MG63 (cell line): ENCODE results near the gene CCDC57. TPM values are rescaled to one million over a fixed set of nuclear protein-coding genes. Genes with fewer than 3 reads are reported as not detected.
"Not testable (repeated sequence)": the region's sequence is repeated elsewhere in the genome, so short reads cannot be mapped to it uniquely, and the experiment has no call there.

ENCODE experiments used
- DNase-seq: peaks from one replicate; pipeline ENCODE4 v3.0.0-alpha.2; 2020
- H3K27me3 ChIP-seq: fragments of 250-450 bp; sonication (Bioruptor Pico); 2 replicates; pipeline ENCODE4 v1.5.1; 2020; ENCODE audit warnings: mild to moderate bottlenecking, moderate library complexity
- H3K36me3 ChIP-seq: fragments of 250-450 bp; sonication (Bioruptor Pico); 2 replicates; pipeline ENCODE4 v1.5.1; 2020; ENCODE audit warnings: mild to moderate bottlenecking, moderate library complexity
- H3K4me3 ChIP-seq: fragments of 250-450 bp; sonication (Bioruptor Pico); 2 replicates; pipeline ENCODE4 v1.5.1; 2020; ENCODE audit warnings: mild to moderate bottlenecking, moderate library complexity
- H3K9me3 ChIP-seq: fragments of 250-450 bp; sonication (Bioruptor Pico); 2 replicates; pipeline ENCODE4 v1.5.1; 2020; ENCODE audit warnings: mild to moderate bottlenecking, moderate library complexity
- total RNA-seq: library from RNA; depleted of rRNA; stranded (reverse); fragments of >200 nt; shearing (Covaris generic); gene quantifications from 2 replicates; pipeline ENCODE4 v1.2.3, GENCODE V29; 2014; ENCODE audit warnings: low replicate concordance

Gene CCDC57
- total RNA-seq, 1 experiment from 2014 or later, result 8.2 TPM

DNA sequence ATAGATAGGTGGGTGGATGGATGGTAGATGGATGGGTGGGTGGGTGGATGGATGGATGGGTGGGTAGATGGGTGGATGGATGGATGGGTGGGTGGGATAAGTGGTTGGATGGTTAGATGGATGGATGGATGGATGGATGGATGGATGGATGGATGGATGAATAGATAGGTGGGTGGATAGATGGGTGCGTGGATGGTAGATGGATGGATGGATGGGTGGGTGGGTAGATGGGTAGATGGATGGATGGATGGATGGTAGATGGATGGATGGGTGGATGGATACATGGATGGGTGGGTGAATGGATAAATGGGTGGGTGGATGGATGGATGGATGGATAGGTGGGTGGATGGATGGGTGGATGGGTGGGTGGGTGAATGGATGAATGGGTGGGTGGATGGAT lies 64.6 kb downstream of the CCDC57 start:
- peaks cover 4% of the 10 kb centered on the region; the same call in 1 of the 2 replicates for H3K36me3 ChIP-seq
- DNase-seq, result no peak
- no peaks in the 10 kb centered on the region for H3K9me3 ChIP-seq
- H3K27me3 ChIP-seq, result no peaks in the 10 kb centered on the region
- H3K4me3 ChIP-seq, result no peak overlapping the region

DNA sequence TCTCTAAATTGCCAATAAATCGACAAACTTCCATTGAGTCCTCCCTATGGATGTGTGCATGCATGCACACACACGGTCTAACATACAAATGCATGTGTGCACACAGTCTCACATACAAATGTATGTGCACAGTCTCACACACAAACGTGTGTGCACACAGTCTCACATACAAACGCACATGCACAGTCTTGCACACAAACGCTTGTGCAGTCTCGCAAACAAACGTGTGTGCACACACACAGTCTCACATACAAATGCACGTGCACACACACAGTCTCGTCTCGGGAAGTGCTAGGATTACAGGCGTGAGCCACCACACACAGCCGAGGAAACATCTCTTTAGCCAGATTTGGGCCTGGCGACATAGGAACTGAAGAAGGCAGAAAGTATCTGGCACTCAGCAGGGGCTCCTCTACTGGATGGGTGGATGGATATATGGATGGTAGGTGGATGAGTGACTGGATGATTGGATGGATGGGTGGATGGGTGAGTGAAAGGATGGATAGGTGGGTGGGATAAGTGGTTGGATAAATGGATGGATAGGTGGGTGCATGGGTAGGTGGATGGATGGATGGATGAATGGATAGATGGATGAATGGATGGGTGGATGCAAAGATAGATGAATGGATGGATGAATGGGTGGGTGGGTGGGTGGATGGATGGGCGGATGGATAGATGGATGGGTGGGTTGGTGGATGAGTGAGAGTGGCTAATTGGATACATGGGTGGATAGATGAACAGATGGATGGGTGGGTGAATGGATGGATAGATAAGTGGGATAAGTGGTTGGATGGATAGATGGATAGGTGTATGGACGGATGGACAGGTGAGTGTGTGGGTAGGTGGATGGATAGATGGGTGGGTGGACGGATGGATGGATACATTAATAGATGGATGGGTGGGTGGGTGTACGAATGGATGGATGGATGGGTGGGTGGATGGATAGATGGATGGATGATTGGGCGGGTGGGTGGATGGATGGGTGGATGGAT lies 65.7 kb downstream of the CCDC57 start:
- DNase-seq, result no peak
- peaks cover 4% of the 10 kb centered on the region; the same call in 1 of the 2 replicates for H3K36me3 ChIP-seq

DNA sequence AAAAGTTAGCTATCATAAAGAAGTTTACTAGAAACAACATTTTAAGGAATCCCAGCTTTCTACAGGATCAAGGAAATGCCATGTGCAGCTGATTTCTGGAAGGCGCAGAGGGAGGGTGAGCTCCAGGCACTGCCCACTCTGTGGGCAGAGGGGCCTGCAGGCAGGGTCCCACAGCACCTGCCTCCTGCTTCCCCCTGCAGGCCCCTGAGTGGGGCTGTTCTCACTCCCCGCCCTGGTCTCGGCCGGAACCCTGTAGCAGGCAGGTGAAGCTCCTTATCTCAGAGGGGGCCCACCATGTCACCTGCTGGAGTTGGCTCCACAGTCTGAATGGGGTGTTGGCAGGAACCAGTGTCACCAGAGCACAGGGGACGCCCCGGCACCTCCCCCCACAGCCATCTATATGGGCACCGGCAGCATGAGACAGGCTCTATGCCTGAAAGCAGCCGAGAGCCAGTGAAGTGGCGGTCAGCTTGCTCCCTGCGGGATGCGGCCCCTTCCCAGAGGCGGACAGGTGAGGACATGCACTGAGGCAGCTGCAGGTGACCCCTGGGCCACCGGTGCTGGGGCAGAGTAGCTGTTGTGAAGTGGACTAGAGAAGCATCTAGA lies 67.0 kb downstream of the CCDC57 start:
- no peak for DNase-seq

More for the DNA sequence above, 65.7 kb downstream of the CCDC57 start:
- Histone ChIP-seq H3K27me3 (no peaks in the 10 kb centered on the region), H3K9me3 (no peaks in the 10 kb centered on the region), H3K4me3 (no peak overlapping the region)

DNA sequence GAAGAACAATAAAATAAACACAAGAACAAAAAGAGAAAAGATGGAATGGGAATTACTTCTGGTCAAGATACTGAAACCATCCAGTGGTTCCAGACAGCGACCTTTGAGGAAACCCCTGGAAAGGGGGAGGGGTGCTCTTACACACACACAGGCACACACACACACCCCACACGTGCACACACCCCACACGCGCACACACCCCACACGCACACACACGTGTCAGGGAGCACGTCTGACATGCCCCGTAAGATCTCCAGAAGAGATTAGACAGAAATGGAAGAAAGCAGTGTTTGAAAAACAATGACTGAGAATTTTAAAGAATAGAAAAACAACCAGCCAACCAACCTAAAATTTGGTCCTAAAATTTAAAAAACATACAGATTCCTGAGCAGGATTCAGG lies 69.3 kb downstream of the CCDC57 start:
- no peak overlapping the region for H3K4me3 ChIP-seq
- no peaks in the 10 kb centered on the region for H3K27me3 ChIP-seq
- H3K9me3 ChIP-seq, result no peaks in the 10 kb centered on the region
- DNase-seq, result no peak
- peaks cover 5% of the 10 kb centered on the region for H3K36me3 ChIP-seq

More for the DNA sequence above, 67.0 kb downstream of the CCDC57 start:
- Histone ChIP-seq H3K9me3 (no peaks in the 10 kb centered on the region), H3K27me3 (no peaks in the 10 kb centered on the region), H3K36me3 (no peaks in the 10 kb centered on the region; the same call in 1 of the 2 replicates), H3K4me3 (no peak overlapping the region)

DNA sequence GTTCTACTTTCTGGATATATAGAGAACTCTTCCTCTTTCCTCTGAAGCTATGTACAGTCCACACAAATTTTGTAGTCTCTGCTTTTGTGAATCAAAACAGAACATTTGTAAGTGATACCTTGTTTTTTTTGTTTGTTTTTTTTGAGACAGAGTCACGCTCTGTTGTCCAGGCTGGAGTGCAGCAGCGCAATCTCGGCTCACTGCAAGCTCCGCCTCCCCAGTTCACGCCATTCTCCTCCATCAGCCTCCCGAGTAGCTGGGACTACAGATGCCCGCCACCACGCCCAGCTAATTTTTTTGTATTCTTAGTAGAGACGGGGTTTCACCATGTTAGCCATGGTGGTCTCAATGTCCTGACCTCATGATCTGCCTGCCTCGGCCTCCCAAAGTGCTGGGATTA lies 72.7 kb downstream of the CCDC57 start:
- H3K27me3 ChIP-seq, H3K36me3 ChIP-seq, DNase-seq, H3K4me3 ChIP-seq, H3K9me3 ChIP-seq: not testable (repeated sequence)

DNA sequence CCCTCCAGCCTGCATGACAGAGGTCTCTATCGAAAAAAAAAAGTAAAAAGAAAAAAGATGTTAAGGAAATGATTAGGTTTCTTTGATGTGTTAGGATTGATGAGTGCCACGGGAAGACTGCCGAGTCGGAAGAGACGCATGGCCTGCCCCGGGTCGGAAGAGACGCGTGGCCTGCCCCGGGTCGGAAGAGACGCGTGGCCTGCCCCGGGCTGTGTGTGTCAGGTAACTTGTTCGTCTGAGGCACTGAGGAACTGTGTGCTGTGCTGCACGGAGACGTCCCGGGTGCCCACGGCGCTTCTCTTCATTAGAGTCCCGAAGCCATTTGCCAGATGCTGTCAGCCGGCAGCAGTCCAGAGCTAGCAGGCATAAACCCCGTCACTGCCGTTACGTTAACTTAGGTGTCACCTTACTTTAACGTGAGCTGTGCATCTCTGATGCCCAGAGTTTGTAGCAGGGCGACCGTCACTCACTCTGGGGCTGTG lies 74.1 kb downstream of the CCDC57 start:
- DNase-seq, result no peak
- H3K27me3 ChIP-seq, result no peaks in the 10 kb centered on the region
- no peak overlapping the region for H3K4me3 ChIP-seq
- no peaks in the 10 kb centered on the region for H3K9me3 ChIP-seq
- peaks cover 5% of the 10 kb centered on the region for H3K36me3 ChIP-seq

DNA sequence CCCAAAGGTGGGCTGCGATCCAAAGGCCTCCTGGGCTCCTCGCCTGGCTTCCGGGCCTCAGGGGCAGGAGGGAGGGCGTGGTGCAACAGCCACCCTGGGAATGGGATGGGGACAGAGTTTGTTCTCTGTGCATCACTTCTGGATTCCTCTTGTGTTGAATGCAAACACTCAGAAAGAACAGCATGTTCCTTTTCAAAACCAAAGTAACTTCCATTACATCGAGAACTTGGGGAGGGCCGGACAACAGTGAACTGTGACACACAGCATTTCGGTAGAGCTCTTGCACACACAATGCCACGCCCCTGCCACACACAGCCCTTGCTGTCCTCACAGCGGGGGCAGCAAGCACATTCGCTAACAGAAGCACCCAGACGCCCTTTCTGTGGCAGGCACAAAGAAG lies 78.5 kb downstream of the CCDC57 start:
- Histone ChIP-seq H3K27me3 (no peaks in the 10 kb centered on the region), H3K36me3 (peaks cover 3% of the 10 kb centered on the region), H3K9me3 (no peaks in the 10 kb centered on the region), H3K4me3 (no peak overlapping the region)
- DNase-seq, result no peak

GRCh38 chr17:82133166-82133953 lies 79.3 kb downstream of the CCDC57 start:
- H3K36me3 ChIP-seq, H3K4me3 ChIP-seq, H3K27me3 ChIP-seq, H3K9me3 ChIP-seq: not testable (repeated sequence)
- peak; percentile 29 for DNase-seq

- DNase-seq, result no peak
- Histone ChIP-seq H3K27me3 (no peaks in the 10 kb centered on the region), H3K4me3 (no peak overlapping the region), H3K36me3 (no peaks in the 10 kb centered on the region; the same call in 1 of the 2 replicates), H3K9me3 (no peaks in the 10 kb centered on the region)
These were observed 83.5 kb downstream of the CCDC57 start for GRCh38 chr17:82129095-82129494.

GRCh38 chr17:82128287-82128686 lies 84.4 kb downstream of the CCDC57 start:
- no peak overlapping the region for H3K4me3 ChIP-seq
- DNase-seq, result no peak
- H3K27me3 ChIP-seq, result no peaks in the 10 kb centered on the region
- peaks cover 3% of the 10 kb centered on the region for H3K36me3 ChIP-seq
- no peaks in the 10 kb centered on the region for H3K9me3 ChIP-seq

- DNase-seq, result no peak
These were observed 84.9 kb downstream of the CCDC57 start for GRCh38 chr17:82127704-82128103.

DNA sequence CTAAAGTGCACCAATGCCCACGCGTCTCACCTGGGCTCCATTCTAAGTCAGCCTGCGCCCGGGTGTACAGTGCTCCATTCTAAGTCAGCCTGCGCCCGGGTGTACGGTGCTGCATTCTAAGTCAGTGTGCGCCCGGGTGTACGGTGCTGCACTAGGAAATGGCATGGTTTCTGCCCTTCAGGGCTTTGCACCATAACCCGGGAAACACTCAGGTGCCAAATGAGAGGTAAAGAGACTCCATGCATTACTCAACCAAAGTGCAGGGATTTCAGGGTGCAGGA lies 85.4 kb downstream of the CCDC57 start:
- Histone ChIP-seq H3K4me3 (no peak overlapping the region), H3K36me3 (peaks cover 3% of the 10 kb centered on the region), H3K27me3 (no peaks in the 10 kb centered on the region), H3K9me3 (no peaks in the 10 kb centered on the region)
- DNase-seq, result no peak

More at GRCh38 chr17:82127704-82128103, 84.9 kb downstream of the CCDC57 start:
- H3K36me3 ChIP-seq, result peaks cover 3% of the 10 kb centered on the region
- H3K9me3 ChIP-seq, result no peaks in the 10 kb centered on the region
- H3K4me3 ChIP-seq, result no peak overlapping the region
- no peaks in the 10 kb centered on the region for H3K27me3 ChIP-seq

DNA sequence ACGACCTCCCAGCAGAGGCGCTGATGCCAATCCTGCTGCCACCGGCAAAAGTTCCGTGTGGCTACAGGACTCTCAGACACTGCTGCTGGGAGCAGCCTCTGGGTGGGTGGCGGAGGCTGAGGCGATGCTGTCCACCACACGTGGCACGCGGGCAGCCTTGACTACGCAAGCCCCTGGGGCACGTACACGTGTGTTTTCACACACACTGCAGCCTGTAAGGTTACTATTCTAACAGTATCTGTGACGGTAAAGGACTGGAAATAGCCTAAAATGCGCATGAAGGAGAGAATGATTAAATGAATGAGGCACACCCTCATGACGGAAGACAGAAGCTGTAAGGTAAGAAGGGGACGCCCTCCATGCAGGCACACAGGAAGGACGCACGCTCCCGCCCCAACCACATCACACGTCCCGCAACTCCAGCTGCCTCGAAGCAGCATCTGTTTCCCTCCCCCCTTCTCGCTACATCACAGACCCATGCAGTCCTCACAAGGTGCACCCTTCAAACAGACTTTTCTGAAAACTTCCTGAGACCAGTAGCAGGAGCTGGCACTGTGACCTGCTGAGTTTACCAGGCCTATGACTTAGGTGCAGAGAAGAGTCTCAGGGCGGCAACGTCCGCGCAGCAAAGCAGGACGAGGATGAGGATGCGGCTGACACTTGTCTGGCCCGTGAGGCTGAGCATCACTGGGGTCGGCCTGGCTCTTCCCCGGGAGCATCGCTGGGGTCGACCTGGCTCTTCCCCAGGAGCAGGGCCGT lies 85.9 kb downstream of the CCDC57 start:
- no peak for DNase-seq
- no peaks in the 10 kb centered on the region for H3K9me3 ChIP-seq
- H3K27me3 ChIP-seq, result no peaks in the 10 kb centered on the region
- H3K36me3 ChIP-seq, result peaks cover 3% of the 10 kb centered on the region
- H3K4me3 ChIP-seq, result no peak overlapping the region

DNA sequence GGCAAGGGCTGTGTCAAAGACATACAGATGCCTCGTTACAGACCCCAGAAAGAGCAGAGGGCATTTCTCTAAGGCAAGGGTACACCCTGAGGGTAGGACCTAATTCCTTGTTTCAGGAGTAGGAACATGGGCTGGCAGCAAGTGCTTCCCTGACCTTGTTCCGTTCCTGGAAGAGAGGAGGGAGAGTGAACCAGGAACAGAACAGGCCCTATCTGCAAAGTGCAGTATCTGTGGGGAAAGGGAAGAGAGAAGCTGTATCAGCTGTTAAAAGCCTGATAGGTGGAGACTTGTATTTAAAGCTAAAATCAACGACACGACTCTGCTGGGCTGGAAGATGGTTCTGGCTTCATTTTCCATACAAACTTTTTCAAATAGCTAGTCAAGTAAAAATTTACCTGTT lies 88.5 kb downstream of the CCDC57 start:
- no peaks in the 10 kb centered on the region for H3K27me3 ChIP-seq
- no peak for DNase-seq
- no peak overlapping the region for H3K4me3 ChIP-seq
- no peaks in the 10 kb centered on the region for H3K9me3 ChIP-seq
- peaks cover 5% of the 10 kb centered on the region for H3K36me3 ChIP-seq

GRCh38 chr17:82121660-82122629 lies 90.7 kb downstream of the CCDC57 start:
- DNase-seq, result no peak
- Histone ChIP-seq H3K36me3 (peaks cover 5% of the 10 kb centered on the region), H3K4me3 (no peak overlapping the region), H3K9me3 (no peaks in the 10 kb centered on the region), H3K27me3 (no peaks in the 10 kb centered on the region)
